HepG2 (cell line): ENCODE data around the gene TMED3. TPM values are rescaled to one million over a fixed set of nuclear protein-coding genes. Genes with fewer than 3 reads are reported as not detected.
A peak's percentile ranks its signal among the peaks of the same experiment; 100 is the strongest.

Experiments used
- CSRNP1 ChIP-seq: sonication (generic); formaldehyde crosslinking; IDR thresholded peaks from 2 replicates; pipeline ENCODE4 v1.8.1; 2023; ENCODE audit warnings: mild to moderate bottlenecking, missing genetic modification reagents
- DDIT3 ChIP-seq: sonication (generic); formaldehyde crosslinking; IDR thresholded peaks from 2 replicates; pipeline ENCODE4 v1.4.0; 2020; ENCODE audit warnings: mild to moderate bottlenecking, missing genetic modification reagents
- GLMP ChIP-seq: sonication (generic); formaldehyde crosslinking; IDR thresholded peaks from 2 replicates; pipeline ENCODE4 v1.9.0; 2021; ENCODE audit warnings: missing genetic modification reagents, mild to moderate bottlenecking, borderline replicate concordance
- MLX ChIP-seq: IDR thresholded peaks from 2 replicates; pipeline ENCODE4 v1.6.1; 2016
- PAWR ChIP-seq: sonication (generic); formaldehyde crosslinking; IDR thresholded peaks from 2 replicates; pipeline ENCODE4 v1.4.0; 2020; ENCODE audit warnings: missing genetic modification reagents, mild to moderate bottlenecking, borderline replicate concordance
- POLR2G ChIP-seq: fragments of 200-400 bp; formaldehyde crosslinking; IDR thresholded peaks from 2 replicates; pipeline ENCODE4 v1.6.1; 2018; ENCODE audit warnings: mild to moderate bottlenecking, low read depth, low read length, moderate library complexity
- PRDM4 ChIP-seq: sonication (generic); formaldehyde crosslinking; IDR thresholded peaks from 2 replicates; pipeline ENCODE4 v1.9.0; 2021; ENCODE audit warnings: missing genetic modification reagents, borderline replicate concordance
- U2AF1 ChIP-seq: fragments of 200-400 bp; formaldehyde crosslinking; optimal IDR thresholded peaks from 2 replicates; pipeline ENCODE3; 2017; ENCODE audit warnings: mild to moderate bottlenecking, low read depth, low read length
- XBP1 ChIP-seq: sonication (generic); formaldehyde crosslinking; IDR thresholded peaks from 2 replicates; pipeline ENCODE4 v1.5.0; 2020; ENCODE audit warnings: missing genetic modification reagents
- ZHX1 ChIP-seq: sonication (generic); formaldehyde crosslinking; IDR thresholded peaks from 2 replicates; pipeline ENCODE4 v1.8.1; 2022; ENCODE audit warnings: low read depth, mild to moderate bottlenecking, missing genetic modification reagents
- ZNF10 ChIP-seq: sonication (generic); formaldehyde crosslinking; IDR thresholded peaks from 2 replicates; pipeline ENCODE4 v1.4.0; 2020; ENCODE audit warnings: mild to moderate bottlenecking, low read depth, missing genetic modification reagents, borderline replicate concordance
- ZNF766 ChIP-seq: sonication (generic); formaldehyde crosslinking; IDR thresholded peaks from 2 replicates; pipeline ENCODE4 v1.5.0; 2020; ENCODE audit warnings: missing genetic modification reagents, borderline replicate concordance
- ZNF772 ChIP-seq: sonication (generic); formaldehyde crosslinking; IDR thresholded peaks from 2 replicates; pipeline ENCODE4 v1.5.0; 2020; ENCODE audit warnings: mild to moderate bottlenecking, missing genetic modification reagents
- ZNF839 ChIP-seq: sonication (generic); formaldehyde crosslinking; IDR thresholded peaks from 2 replicates; pipeline ENCODE4 v1.4.0; 2020; ENCODE audit warnings: missing genetic modification reagents, mild to moderate bottlenecking, borderline replicate concordance
- polyA plus RNA-seq, 8 experiments: library from polyadenylated mRNA; depleted of rRNA in 3 of 8; stranded (reverse) in 7 of 8; unstranded in 1 of 8; fragments of >200 nt; fragmentation: Illumina TruSeq in 4 of 8; extraction: Trizol in 4 of 8; gene quantifications; 2 replicates each; pipeline versions ENCODE4 v1.2.1 to v1.2.3, GENCODE V29; 2011 to 2016; ENCODE audit warnings: low read depth in 4 of 8, missing spikeins in 1 of 8, mixed read lengths in 1 of 8; ENCODE audit not compliant: insufficient read depth in 1 of 8
- total RNA-seq, 5 experiments: library from RNA; depleted of rRNA; stranded (reverse); fragments of >200 nt; fragmentation: Illumina TruSeq; extraction: Trizol; gene quantifications; 2 replicates each; pipeline ENCODE4 v1.2.3, GENCODE V29; 2016; ENCODE audit warnings: low read depth in 1 of 5

The TMED3 gene
- total and polyA plus RNA-seq, 2 of the 13 experiments (the other 11 are each of a cell fraction or from before 2014, with no cell fraction given), result 125 to 155 TPM

GRCh38 chr15:79283252-79284048, 27.5 kb upstream of the TMED3 start (continued):
- no peak for TF ChIP-seq ZNF839 (CRISPR knock-in tag)
- peak; percentile 69; the same call in 1 of the 2 replicates for TF ChIP-seq GLMP
- TF ChIP-seq PAWR (CRISPR knock-in tag), result no peak
- TF ChIP-seq PRDM4 (CRISPR knock-in tag), result no peak
- TF ChIP-seq U2AF1, result no peak
- TF ChIP-seq POLR2G, result no peak
- TF ChIP-seq MLX, result no peak
- peak; percentile 76; the same call in 1 of the 2 replicates for TF ChIP-seq XBP1
- no peak for TF ChIP-seq ZNF10 (CRISPR knock-in tag)
- peak; percentile 80; the same call in 1 of the 2 replicates for TF ChIP-seq ZNF766 (CRISPR knock-in tag)
- TF ChIP-seq ZNF772 (CRISPR knock-in tag), result 0 out of 2 replicates have a peak, but pooled peaks have one; percentile 37
- TF ChIP-seq CSRNP1 (CRISPR knock-in tag), result no peak
- no peak for TF ChIP-seq DDIT3
- TF ChIP-seq ZHX1, result no peak
